GM19397 (cell line): ENCODE data around the gene URI1.

Source experiments
- ATAC-seq: cut with Tn5 transposase; IDR thresholded peaks from one replicate; pipeline ENCODE4 v1.9.1; 2021; ENCODE audit warnings: mild to moderate bottlenecking, moderate library complexity; ENCODE audit not compliant: unreplicated experiment

Gene URI1

DNA sequence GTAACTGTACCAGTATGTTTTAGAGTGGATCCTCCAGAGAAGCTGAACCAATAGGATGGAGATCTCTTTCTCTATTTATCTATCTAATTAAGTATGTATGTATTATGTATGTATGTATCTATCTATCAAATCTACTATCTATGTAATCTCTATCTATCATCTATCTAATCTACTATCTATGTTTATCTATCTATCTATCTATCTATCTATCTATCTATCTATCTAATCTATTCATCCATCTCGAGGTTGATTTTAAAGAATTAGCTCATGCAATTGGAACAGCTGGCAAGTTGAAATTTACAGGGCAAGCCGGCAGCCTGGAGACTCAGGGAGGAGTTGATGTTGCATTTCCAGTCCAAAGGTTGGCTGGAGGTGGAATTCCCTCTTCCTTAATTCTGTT lies 112.2 kb downstream of the URI1 start:
- ATAC-seq = no peak

DNA sequence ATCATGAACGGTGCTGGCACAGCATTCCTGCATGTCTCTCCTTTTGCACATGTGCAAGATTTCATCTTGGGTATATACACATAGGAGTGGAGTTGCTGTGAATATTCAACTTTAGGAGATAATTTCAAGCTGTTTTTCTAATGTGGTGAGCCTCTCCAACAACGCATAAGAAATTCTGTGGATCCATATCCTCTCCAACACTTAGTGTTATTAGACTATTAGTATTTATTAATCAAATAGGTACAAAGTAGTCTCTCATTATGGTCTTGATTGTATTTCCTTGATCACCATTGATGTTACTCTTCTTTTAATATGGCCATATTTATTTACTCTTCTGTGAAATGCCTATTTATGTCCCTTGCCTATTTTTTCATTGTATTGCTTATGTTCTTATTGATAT lies 114.5 kb downstream of the URI1 start:
- ATAC-seq = no peak

DNA sequence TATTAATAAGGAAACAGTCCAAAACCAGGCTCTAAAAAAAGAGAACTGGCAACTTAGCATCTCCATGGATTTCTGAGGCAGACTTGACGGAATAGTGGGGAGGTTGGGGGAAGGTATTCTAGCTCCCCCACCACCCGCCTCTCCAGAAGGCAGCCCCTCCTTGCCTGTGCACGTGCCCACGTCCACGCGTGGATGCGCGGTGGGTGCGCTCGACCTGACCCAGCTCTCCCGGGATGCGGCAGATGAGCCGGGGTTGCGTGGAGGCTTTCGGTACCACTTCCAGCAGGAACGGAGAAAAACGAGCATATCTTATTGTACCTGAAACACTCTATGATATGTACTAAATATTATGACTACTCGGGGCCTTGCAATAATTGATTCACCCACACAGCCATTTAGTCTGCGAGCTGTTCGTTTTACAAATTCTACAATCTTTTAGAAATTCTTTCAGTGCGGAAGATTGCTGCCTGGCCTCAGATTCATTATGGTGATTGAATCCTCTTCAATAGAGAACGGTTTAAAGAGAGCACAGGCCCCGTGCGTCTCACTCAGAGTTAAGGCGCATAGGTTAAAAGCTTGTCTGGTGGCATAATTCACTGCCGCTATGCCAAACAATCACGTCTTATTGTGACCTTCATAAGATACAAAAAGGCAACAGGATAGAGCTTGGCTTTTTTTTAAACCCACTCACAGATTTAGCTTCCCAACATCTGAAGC lies 117.9 kb downstream of the URI1 start:
- ATAC-seq = no peak

DNA sequence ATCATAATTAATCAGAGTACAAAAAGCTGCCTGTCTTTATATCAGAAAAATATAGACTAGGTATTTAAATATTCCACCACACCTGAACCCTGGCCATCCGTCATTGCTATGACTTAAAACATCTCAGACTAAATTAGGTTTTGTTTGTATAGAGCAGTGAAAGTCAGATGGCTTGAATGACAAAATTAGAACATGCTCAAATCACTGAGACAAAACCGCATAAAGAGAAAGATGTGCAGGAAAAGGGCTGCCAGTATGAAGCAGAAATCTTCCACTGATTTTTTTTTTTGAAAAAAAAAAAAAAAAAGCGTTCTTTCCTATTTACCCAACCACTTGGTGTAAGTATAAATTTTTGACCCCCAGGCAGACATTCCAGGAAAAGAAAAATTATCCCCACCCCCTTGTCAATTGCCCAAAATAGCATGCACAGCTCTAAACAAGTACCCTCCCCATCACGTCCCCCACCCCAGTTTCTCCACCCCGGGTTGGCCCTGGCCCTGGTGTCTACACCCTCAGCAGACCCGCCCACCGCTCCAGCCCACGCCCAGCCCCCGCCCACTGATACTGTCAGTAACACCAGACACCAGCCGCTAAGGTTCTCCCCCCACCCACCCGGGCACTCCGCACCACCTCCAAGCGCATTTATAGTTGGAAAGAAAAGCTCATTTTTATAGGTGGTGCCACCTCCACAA lies 118.6 kb downstream of the URI1 start:
- no peak for ATAC-seq

DNA sequence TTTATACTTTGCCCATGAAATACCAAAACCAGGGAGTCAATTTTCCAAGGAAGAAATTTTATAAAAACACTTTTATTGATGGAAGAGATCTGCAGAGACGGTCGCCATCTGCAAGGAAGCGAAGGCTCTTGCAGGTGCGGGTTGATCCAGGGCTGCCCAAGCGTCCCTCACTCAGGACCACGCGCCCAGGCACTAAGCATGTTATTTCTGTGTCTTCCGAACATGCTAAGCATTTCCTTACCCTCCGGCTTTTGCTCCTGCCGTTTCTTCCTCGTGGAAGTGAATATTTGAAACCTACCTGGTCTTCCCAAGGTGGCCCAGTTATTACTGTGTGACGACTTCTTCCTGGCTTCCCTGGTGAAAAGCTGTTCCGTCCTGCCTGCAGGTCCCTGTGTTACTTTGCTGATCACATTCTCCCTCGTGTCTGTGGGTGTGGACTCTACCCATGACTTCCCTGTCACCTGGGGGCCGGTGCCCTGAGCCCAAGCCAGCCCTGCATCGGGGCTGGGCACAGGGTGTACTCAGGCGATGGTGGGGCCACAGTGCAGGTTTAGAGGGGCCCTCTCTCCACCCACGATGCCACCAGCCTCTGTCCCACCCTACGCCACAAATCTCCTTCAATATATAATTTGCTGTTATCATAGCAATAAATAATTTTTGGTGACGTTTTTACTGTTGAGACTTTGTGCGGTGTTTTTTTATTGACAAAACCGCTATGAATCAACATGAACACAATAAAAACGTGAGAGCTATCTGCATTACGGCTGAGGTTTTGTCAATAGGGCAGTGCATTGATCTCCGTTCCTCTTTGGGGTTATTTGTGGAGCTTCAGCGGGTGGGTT lies 119.4 kb downstream of the URI1 start:
- no peak for ATAC-seq

DNA sequence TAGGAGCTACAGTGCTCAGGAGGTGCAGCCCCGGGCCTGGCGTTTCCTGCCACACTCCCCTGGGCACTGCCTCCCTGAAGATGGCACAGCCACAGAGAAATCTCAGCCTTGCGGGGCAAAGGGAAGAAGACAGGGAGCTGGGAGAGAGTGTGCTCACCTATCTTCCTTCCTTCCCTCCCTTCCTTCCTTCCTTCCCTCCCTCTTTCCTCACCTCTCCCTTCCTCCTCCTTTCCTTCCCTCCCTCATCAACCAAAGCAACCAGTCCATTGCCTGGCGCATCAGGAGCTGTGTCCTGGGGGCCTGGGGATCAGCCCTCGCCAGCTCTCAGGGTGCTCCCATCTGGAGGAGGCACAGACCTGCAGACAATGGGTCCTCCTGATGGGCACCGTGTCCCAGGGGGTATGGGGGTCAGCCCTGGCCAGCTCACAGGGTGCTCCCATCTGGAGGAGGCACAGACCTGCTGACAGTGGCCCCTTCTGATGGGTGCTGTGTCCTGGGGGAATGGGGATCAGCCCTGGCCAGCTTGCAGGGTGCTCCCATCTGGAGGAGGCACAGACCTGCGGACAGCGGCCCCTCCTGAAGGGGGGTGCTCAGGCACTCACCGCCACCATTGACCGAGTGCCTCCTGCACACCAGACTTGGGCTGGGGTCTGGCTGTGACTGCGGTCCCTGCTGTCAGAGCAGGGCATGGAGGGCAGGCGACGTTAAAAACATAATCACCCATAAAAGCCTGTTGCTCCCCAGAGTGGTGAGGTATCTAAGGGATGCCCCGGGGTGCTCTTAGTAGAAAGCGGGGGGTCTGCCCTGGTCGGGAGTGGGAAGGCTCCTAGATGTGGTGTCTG lies 120.2 kb downstream of the URI1 start:
- ATAC-seq = no peak

DNA sequence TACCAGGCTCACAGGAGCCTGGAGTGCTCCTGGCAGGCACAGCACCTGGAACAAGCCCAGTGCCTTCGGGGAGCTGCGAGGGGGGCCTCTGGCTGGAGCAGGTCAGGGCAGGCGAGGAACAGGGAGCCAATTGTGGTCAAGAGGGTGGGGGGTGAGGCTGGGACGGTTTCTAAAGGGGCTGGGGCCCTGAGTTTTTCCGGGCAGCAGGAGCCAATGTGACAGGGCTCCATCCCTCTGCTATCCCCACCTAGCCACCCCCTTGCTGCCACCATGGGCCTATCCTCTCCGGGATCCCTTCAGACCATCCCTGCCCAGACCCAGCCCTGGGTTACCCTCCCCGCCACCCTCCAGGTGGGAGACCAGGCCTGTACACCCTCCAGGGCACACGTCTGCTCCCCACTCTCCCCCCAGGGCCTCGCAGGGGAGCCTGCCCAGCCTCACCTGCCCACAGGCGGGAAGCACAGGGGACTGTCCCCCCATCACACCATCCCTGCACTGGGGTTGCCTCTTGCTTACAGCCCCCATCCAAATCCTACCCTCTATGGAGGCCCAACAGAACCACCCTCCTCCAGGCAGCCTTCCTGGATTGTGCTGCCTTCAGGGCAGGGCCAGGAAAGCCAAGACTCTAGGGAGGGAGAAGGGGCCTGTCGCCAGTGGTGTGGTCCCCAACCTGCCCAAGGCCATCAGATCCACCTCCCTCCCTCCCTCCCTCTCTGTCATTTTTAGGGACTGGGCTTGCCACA lies 121.0 kb downstream of the URI1 start:
- no peak for ATAC-seq

DNA sequence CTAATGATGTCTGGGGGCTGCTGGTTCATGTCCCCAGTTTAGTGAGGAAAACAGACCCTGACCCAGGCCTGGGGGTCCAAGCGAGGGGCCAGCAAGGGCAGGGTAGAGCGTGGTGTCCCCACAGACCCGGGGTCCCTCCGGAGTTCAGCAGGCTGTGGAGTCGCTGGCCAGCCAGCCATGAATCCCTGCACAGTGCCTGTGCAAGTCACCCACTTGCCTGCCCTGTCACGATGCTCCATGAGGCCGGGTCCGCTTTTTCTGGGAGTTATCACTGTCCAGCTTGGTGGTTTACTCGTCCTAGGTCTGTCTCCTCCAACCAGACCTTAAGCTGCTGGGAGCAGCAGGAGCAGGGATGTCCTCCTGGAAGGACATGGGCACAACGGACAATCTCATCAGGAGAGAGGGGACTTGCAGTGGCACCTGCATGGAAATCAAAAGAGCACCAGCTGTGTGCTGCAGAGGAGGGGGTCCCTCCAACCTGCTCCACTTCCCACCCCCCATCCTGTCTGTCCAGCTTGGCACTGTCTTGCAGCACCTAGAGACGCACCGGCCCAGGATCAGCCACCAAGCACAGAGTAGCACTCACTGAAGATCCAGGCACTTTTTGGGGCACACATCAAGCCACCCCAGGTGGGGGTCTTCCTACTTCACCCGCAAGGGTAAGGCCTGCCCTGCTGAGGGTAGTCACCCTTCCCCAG lies 121.8 kb downstream of the URI1 start:
- ATAC-seq = no peak

DNA sequence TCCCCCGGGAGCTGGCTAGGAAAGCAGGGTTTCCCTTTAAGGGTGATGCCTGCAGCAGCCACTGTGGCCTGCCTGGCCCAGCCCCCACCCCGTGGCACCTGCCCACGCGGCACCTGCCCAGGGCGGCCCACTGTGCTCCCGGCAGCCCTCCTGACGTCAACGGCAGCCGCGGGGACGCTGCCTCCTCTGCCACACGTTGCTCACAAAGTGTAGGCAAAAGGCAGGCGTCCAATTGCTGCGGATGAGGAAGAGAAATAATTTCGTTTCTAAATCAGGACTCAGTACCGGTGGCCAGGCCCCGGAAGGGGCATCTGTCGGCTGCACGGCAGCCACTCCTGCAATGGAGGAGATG lies 122.3 kb downstream of the URI1 start:
- no peak for ATAC-seq

DNA sequence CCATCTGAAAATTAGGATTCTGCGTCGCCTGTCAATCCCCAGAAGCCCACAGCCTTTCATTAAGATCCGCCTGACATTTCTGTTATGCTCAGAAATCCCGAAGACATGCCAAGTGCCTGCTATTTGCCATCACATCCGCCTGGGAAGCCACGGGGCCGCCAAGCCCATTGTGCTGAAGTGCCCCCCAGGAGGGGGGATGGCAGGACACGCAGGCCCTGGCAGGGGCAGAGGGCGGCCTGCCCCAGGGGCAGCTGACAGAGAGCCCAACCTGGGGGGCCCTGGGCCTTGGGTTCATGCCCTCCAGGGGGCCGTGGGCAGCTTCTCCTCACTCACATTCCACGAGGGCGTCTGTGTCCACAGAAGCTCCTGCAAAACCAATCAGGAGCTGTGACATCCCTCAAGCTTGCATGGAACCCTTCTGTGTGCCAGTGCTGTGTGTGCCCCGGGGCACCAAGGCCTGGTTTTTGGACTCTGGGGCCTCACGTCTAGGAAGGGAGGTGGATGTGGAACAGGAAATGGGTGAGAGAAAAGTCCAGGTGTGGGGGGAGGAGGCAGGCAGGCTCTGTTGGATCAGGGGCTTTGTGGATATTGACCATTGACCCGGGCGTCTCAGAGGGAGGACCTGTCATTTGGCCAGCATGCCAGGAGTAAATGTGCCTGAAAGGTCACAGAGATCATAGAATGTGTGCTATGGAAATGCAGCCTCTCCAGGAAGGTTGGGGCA lies 122.9 kb downstream of the URI1 start:
- ATAC-seq = no peak

DNA sequence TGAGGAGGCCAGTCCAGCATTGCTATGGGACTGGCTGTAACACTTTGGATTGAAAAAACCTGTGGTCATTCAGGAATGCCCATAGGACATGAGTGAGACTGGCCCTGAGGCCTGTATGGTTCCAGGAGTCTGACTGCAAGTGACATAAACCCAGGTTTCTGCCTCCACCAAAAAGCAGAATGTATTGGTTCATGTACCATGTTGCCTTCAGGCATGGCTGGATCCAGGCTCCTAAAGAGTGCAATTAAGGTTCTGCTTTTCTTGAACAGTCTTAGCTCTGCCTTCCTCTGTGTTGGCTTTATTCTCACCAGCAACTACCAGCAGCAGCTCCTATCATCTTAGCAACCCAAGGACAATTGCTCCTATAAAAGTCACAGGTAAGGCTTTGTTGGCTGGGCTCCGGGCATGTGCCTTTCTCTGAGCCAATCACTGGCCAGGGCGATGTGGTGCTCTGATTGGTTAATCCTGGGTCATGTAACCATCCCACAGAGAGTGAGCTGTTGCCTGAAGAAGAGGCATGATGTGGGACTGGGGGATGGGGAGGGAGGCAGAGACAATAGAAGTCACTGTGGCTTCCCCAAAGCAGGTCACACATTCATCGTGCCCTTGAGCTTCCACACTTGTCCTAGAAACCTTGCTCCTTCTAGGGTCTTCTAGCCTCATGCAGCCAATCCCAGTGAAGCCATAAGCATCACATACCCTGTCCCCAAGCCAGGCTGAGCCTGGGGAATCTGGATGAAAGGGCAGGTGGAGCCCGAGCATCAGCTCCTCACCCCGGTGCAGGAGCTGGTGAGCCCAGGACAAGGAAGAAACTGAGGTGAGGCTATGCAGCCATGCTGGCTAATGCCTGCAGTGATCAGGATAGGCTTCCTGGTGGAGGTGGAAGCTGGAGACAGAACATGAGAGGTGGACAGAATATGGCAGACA lies 123.9 kb downstream of the URI1 start:
- ATAC-seq = no peak
